Activated CD8-positive, alpha-beta T cell treated with anti-CD3 and anti-CD28 coated beads, Interleukin-2, amount 10 ng/mL, durations not matched to agents 7 days and 5 days (primary cell): ENCODE data around the gene PDLIM4. TPM values are rescaled to one million over a fixed set of nuclear protein-coding genes. Genes with fewer than 3 reads are reported as not detected.

Experiments
- ATAC-seq: fragments of 150-1000 bp; cut with Tn5 transposase; one replicate; pipeline ENCODE4 v1.10.0; 2021; ENCODE audit warnings: moderate library complexity
- CTCF ChIA-PET: fragments of 350-600 bp; sonication (Branson Sonifier 250); formaldehyde crosslinking; loops from one replicate; lab custom pipeline; 2021; ENCODE audit warnings: antibody characterized with exemption; lab: Charles Lee
- POLR2A ChIA-PET: fragments of 350-600 bp; sonication (Branson Sonifier 250); formaldehyde crosslinking; loops from one replicate; lab custom pipeline; 2021; ENCODE audit warnings: antibody characterized with exemption; lab: Charles Lee
- DNase-seq: peaks from one replicate; pipeline ENCODE4 v3.0.0-alpha.2; 2020
- H3K27ac Mint-ChIP-seq: one replicate; pipeline ENCODE4 v1.8.0; 2021; ENCODE audit warnings: mild to moderate bottlenecking, mixed read lengths
- H3K27me3 Mint-ChIP-seq: one replicate; pipeline ENCODE4 v1.8.0; 2021; ENCODE audit warnings: low read depth, mixed read lengths
- H3K36me3 Mint-ChIP-seq: one replicate; pipeline ENCODE4 v1.8.0; 2021; ENCODE audit warnings: low read depth, mixed read lengths
- H3K4me1 Mint-ChIP-seq: one replicate; pipeline ENCODE4 v1.8.0; 2021; ENCODE audit warnings: low read depth, mixed read lengths
- H3K4me3 Mint-ChIP-seq: one replicate; pipeline ENCODE4 v1.8.0; 2021; ENCODE audit warnings: mild to moderate bottlenecking, mixed read lengths
- H3K9me3 Mint-ChIP-seq: one replicate; pipeline ENCODE4 v1.8.0; 2022; ENCODE audit warnings: mixed read lengths; ENCODE audit not compliant: insufficient read depth
- total RNA-seq, 2 experiments: library from RNA; stranded (reverse); gene quantifications; one replicate each; pipeline ENCODE4 v1.2.3, GENCODE V29; 2021

PDLIM4 gene
- not detected for total RNA-seq

GRCh38 chr5:132257131-132258101, at the start of gene PDLIM4:
TSS of gene PDLIM4 (plus strand) at chr5:132257696. CDS start at chr5:132257735, 39 bp downstream.
- no peaks in the 10 kb centered on the region for H3K36me3 Mint-ChIP-seq
- no peaks in the 10 kb centered on the region for H3K9me3 Mint-ChIP-seq
- ATAC-seq = no peak
- H3K27me3 Mint-ChIP-seq = peaks cover 19% of the 10 kb centered on the region
- ChIA-PET POLR2A (no interaction called here), CTCF (no interaction called here)
- no peak within 1 kb of the TSS for H3K4me3 Mint-ChIP-seq
- no peak within 1 kb of the TSS for H3K27ac Mint-ChIP-seq
- H3K4me1 Mint-ChIP-seq = peaks cover 9% of the 10 kb centered on the region
- no peak for DNase-seq

GRCh38 chr5:132207778-132208177, 49.7 kb upstream of the PDLIM4 start:
- Mint-ChIP-seq H3K36me3 (peaks cover 8% of the 10 kb centered on the region), H3K4me3 (no peak overlapping the region)

GRCh38 chr5:132209131-132209530, 48.4 kb upstream of the PDLIM4 start:
- ChIA-PET CTCF (interaction anchor here (0.9 to 1.7 kb wide), 2 partner anchors 27 to 29 kb away, joined by 3 to 6 read pairs; no protein-coding TSS in a partner anchor), POLR2A (no interaction called here)
- DNase-seq = no peak
- ATAC-seq = no peak
- H3K9me3 Mint-ChIP-seq = no peaks in the 10 kb centered on the region
- peaks cover 8% of the 10 kb centered on the region for H3K36me3 Mint-ChIP-seq
- H3K4me1 Mint-ChIP-seq = peaks cover 7% of the 10 kb centered on the region
- no peaks in the 10 kb centered on the region for H3K27me3 Mint-ChIP-seq
- H3K4me3 Mint-ChIP-seq = no peak overlapping the region
- no peak overlapping the region for H3K27ac Mint-ChIP-seq

More at GRCh38 chr5:132207778-132208177, 49.7 kb upstream of the PDLIM4 start:
- no peaks in the 10 kb centered on the region for H3K27me3 Mint-ChIP-seq
- peaks cover 7% of the 10 kb centered on the region for H3K4me1 Mint-ChIP-seq
- CTCF ChIA-PET = interaction anchor here (1.7 kb wide), 1 partner anchor 30 kb away, joined by 6 read pairs; no protein-coding TSS in a partner anchor
- DNase-seq = no peak
- H3K9me3 Mint-ChIP-seq = no peaks in the 10 kb centered on the region
- ATAC-seq = no peak
- no peak overlapping the region for H3K27ac Mint-ChIP-seq
- POLR2A ChIA-PET = no interaction called here

GRCh38 chr5:132209901-132210545, 47.5 kb upstream of the PDLIM4 start:
- H3K4me1 Mint-ChIP-seq = peaks cover 7% of the 10 kb centered on the region
- CTCF ChIA-PET = interaction anchor here (1.1 to 1.9 kb wide), 2 partner anchors 20 to 28 kb away, joined by 5 to 8 read pairs; no protein-coding TSS in a partner anchor
- no peaks in the 10 kb centered on the region for H3K9me3 Mint-ChIP-seq
- H3K36me3 Mint-ChIP-seq = peaks cover 8% of the 10 kb centered on the region
- POLR2A ChIA-PET = no interaction called here
- no peak overlapping the region for H3K27ac Mint-ChIP-seq
- H3K27me3 Mint-ChIP-seq = no peaks in the 10 kb centered on the region
- ATAC-seq (no peak), DNase-seq (no peak)
- no peak overlapping the region for H3K4me3 Mint-ChIP-seq

GRCh38 chr5:132210944-132211343, 46.6 kb upstream of the PDLIM4 start:
- DNase-seq (no peak), ATAC-seq (no peak)
- ChIA-PET CTCF (interaction anchor here (0.7 to 1.9 kb wide), 3 partner anchors 21 to 148 kb away, joined by 3 to 8 read pairs (median 4); no protein-coding TSS in a partner anchor), POLR2A (no interaction called here)
- Mint-ChIP-seq H3K4me1 (peaks cover 7% of the 10 kb centered on the region), H3K27ac (no peak overlapping the region), H3K4me3 (no peak overlapping the region), H3K27me3 (no peaks in the 10 kb centered on the region), H3K36me3 (peaks cover 8% of the 10 kb centered on the region), H3K9me3 (no peaks in the 10 kb centered on the region)

GRCh38 chr5:132211787-132212186, 45.7 kb upstream of the PDLIM4 start:
- DNase-seq = no peak
- Mint-ChIP-seq H3K27ac (no peak overlapping the region), H3K4me3 (no peak overlapping the region), H3K4me1 (peaks cover 7% of the 10 kb centered on the region), H3K27me3 (no peaks in the 10 kb centered on the region), H3K9me3 (no peaks in the 10 kb centered on the region), H3K36me3 (peaks cover 10% of the 10 kb centered on the region)
- no peak for ATAC-seq
- ChIA-PET CTCF (interaction anchor here (0.7 to 1.9 kb wide), 3 partner anchors 21 to 27 kb away, joined by 3 to 8 read pairs (median 6); no protein-coding TSS in a partner anchor), POLR2A (no interaction called here)

- peaks cover 10% of the 10 kb centered on the region for H3K36me3 Mint-ChIP-seq
- DNase-seq (no peak), ATAC-seq (no peak)
- H3K27me3 Mint-ChIP-seq = no peaks in the 10 kb centered on the region
- no peaks in the 10 kb centered on the region for H3K9me3 Mint-ChIP-seq
- no peak overlapping the region for H3K27ac Mint-ChIP-seq
- ChIA-PET CTCF (no interaction called here), POLR2A (no interaction called here)
- no peak overlapping the region for H3K4me3 Mint-ChIP-seq
- H3K4me1 Mint-ChIP-seq = peaks cover 7% of the 10 kb centered on the region
Observed at GRCh38 chr5:132213666-132214065, 43.8 kb upstream of the PDLIM4 start.

GRCh38 chr5:132214491-132214890, 43.0 kb upstream of the PDLIM4 start:
- Mint-ChIP-seq H3K27ac (no peak overlapping the region), H3K36me3 (peaks cover 7% of the 10 kb centered on the region), H3K9me3 (no peaks in the 10 kb centered on the region), H3K4me1 (no peaks in the 10 kb centered on the region), H3K27me3 (peaks cover under 1% of the 10 kb centered on the region), H3K4me3 (no peak overlapping the region)
- DNase-seq = no peak
- ATAC-seq = no peak
- ChIA-PET CTCF (interaction anchor here (1.4 to 2.4 kb wide), 2 partner anchors 20 to 34 kb away, joined by 3 to 5 read pairs; no protein-coding TSS in a partner anchor), POLR2A (no interaction called here)

GRCh38 chr5:132215329-132215728, 42.2 kb upstream of the PDLIM4 start:
- no peaks in the 10 kb centered on the region for H3K9me3 Mint-ChIP-seq
- no peak for DNase-seq

GRCh38 chr5:132218321-132218720, 39.2 kb upstream of the PDLIM4 start:
- ChIA-PET CTCF (interaction anchor here (0.6 to 1.4 kb wide), 2 partner anchors 20 to 115 kb away, joined by 3 to 7 read pairs; no protein-coding TSS in a partner anchor), POLR2A (no interaction called here)
- no peak overlapping the region for H3K4me3 Mint-ChIP-seq
- H3K4me1 Mint-ChIP-seq = no peaks in the 10 kb centered on the region
- no peak overlapping the region for H3K27ac Mint-ChIP-seq
- H3K9me3 Mint-ChIP-seq = no peaks in the 10 kb centered on the region
- DNase-seq = no peak
- H3K27me3 Mint-ChIP-seq = peaks cover 2% of the 10 kb centered on the region
- peaks cover 7% of the 10 kb centered on the region for H3K36me3 Mint-ChIP-seq
- no peak for ATAC-seq

More at GRCh38 chr5:132215329-132215728, 42.2 kb upstream of the PDLIM4 start:
- POLR2A ChIA-PET = no interaction called here
- no peak overlapping the region for H3K27ac Mint-ChIP-seq
- H3K36me3 Mint-ChIP-seq = peaks cover 7% of the 10 kb centered on the region
- peaks cover 2% of the 10 kb centered on the region for H3K27me3 Mint-ChIP-seq
- H3K4me1 Mint-ChIP-seq = no peaks in the 10 kb centered on the region
- no peak overlapping the region for H3K4me3 Mint-ChIP-seq
- no peak for ATAC-seq
- CTCF ChIA-PET = interaction anchor here (1.1 to 2.4 kb wide), 4 partner anchors 21 to 35 kb away, joined by 3 to 5 read pairs (median 4); no protein-coding TSS in a partner anchor

GRCh38 chr5:132219289-132219970, 38.1 kb upstream of the PDLIM4 start:
- no peak for DNase-seq
- Mint-ChIP-seq H3K4me1 (no peaks in the 10 kb centered on the region), H3K4me3 (no peak overlapping the region), H3K27me3 (peaks cover 2% of the 10 kb centered on the region), H3K27ac (no peak overlapping the region), H3K9me3 (no peaks in the 10 kb centered on the region), H3K36me3 (peaks cover 7% of the 10 kb centered on the region)
- CTCF ChIA-PET = interaction anchor here (1.7 kb wide), 1 partner anchor 19 kb away, joined by 7 read pairs; no protein-coding TSS in a partner anchor
- POLR2A ChIA-PET = no interaction called here
- no peak for ATAC-seq
